Nephron (organoid): ENCODE results near the gene TAF5.

Source experiments
- H3K27ac Mint-ChIP-seq, 3 experiments: 2 replicates each; pipeline ENCODE4 v1.8.0; 2020; ENCODE audit warnings: mixed read lengths in 3 of 3, mild to moderate bottlenecking in 2 of 3, moderate library complexity in 1 of 3
- H3K27me3 Mint-ChIP-seq: 2 replicates; pipeline ENCODE4 v1.8.0; 2021; ENCODE audit warnings: low read depth, mild to moderate bottlenecking, moderate library complexity, mixed read lengths
- H3K36me3 Mint-ChIP-seq: 2 replicates; pipeline ENCODE4 v1.8.0; 2020; ENCODE audit warnings: low read depth, mixed read lengths
- H3K4me1 Mint-ChIP-seq: 2 replicates; pipeline ENCODE4 v1.8.0; 2020; ENCODE audit warnings: mixed read lengths
- H3K4me3 Mint-ChIP-seq, 3 experiments: 2 replicates each; pipeline ENCODE4 v1.8.0; 2020; ENCODE audit warnings: mild to moderate bottlenecking in 3 of 3, mixed read lengths in 3 of 3, moderate library complexity in 2 of 3
- H3K9me3 Mint-ChIP-seq: 2 replicates; pipeline ENCODE4 v1.8.0; 2020; ENCODE audit warnings: mixed read lengths
- TF ChIP-seq, protein P1 (sequence below), 3 experiments: fragments of 200-600 bp; sonication (generic); IDR thresholded peaks; one replicate each; pipeline ENCODE4 v1.5.0; 2021; ENCODE audit warnings: antibody characterized with exemption in 3 of 3; ENCODE audit not compliant: unreplicated experiment in 3 of 3

The TAF5 gene

DNA sequence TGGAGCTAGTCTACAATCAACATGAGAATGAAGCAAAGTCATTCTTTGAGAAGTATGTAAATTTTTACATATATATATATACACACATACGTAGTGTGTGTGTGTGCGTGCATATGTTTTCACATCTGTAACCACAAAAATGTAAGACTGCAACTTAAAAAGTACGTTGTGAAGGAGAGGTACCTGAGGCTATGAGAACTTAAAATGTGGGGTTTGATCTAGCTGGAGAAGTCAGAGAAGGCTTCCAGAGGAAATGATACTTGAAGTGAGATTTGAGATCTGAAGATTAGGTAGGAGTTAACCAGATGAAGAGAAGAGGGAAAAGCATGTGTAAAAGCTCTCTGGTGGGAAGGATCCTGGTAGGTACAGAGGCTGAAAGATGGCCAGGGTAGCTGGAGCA lies 5.8 kb downstream of the TAF5 start:
- H3K27me3 Mint-ChIP-seq: no peaks in the 10 kb centered on the region
- TF ChIP-seq, protein P1, sequence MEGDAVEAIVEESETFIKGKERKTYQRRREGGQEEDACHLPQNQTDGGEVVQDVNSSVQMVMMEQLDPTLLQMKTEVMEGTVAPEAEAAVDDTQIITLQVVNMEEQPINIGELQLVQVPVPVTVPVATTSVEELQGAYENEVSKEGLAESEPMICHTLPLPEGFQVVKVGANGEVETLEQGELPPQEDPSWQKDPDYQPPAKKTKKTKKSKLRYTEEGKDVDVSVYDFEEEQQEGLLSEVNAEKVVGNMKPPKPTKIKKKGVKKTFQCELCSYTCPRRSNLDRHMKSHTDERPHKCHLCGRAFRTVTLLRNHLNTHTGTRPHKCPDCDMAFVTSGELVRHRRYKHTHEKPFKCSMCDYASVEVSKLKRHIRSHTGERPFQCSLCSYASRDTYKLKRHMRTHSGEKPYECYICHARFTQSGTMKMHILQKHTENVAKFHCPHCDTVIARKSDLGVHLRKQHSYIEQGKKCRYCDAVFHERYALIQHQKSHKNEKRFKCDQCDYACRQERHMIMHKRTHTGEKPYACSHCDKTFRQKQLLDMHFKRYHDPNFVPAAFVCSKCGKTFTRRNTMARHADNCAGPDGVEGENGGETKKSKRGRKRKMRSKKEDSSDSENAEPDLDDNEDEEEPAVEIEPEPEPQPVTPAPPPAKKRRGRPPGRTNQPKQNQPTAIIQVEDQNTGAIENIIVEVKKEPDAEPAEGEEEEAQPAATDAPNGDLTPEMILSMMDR (IDR thresholded peaks at IDR 0.05; ENCODE audit: unreplicated experiment in 3 of 3): no peak
- H3K36me3 Mint-ChIP-seq: peaks cover 34% of the 10 kb centered on the region
- H3K4me1 Mint-ChIP-seq: peaks cover 8% of the 10 kb centered on the region
- no peaks in the 10 kb centered on the region for H3K9me3 Mint-ChIP-seq
- no peak overlapping the region for H3K27ac Mint-ChIP-seq
- no peak overlapping the region for H3K4me3 Mint-ChIP-seq

DNA sequence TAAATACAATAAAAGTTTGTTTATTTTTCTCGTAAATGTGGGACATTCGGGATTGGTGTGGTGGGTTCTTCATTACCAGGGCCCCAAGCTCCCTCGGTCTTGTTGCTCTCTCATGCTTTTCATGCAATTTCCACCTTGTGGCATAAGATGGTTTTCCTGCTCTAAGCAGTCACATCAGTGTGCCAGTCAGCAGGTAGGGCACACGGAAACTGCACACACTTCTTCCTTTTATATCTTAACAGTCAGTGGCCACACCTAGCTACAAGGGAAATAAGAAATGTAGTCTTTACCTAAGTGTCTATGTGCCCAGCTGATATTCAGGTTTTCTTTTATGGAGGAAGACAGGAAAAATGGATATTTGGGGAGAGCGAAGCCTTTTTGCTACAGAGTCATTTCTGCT lies 6.5 kb downstream of the TAF5 start:
- peaks cover 37% of the 10 kb centered on the region for H3K36me3 Mint-ChIP-seq
- H3K27me3 Mint-ChIP-seq: no peaks in the 10 kb centered on the region
- H3K4me3 Mint-ChIP-seq: no peak overlapping the region
- H3K4me1 Mint-ChIP-seq: peaks cover 5% of the 10 kb centered on the region
- H3K27ac Mint-ChIP-seq: no peak overlapping the region
- H3K9me3 Mint-ChIP-seq: no peaks in the 10 kb centered on the region
- TF ChIP-seq, protein P1 (IDR thresholded peaks at IDR 0.05; ENCODE audit: unreplicated experiment in 3 of 3): no peak

DNA sequence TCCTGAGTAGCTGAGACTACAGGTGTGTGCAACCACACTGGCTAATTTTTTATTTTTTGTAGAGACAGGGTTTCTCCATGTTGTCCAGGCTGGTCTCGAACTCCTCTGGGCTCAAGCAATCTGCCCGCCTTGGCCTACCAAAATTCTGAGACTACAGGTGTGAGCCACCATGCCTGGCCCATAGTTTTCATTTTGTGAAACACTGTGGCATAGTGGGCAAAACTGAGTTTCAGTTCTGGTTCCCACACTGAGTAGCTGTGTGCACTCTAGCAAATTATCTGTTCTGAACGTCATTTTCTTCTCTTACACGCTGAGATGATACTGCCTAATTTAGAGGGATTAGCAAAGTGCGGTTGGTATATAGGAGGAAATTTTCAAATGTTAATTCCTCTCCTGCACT lies 15.0 kb downstream of the TAF5 start:
- TF ChIP-seq, protein P1 (IDR thresholded peaks at IDR 0.05; ENCODE audit: unreplicated experiment in 3 of 3): no peak
- Mint-ChIP-seq H3K36me3 (peaks cover 45% of the 10 kb centered on the region), H3K9me3 (no peaks in the 10 kb centered on the region), H3K27ac (no peak overlapping the region), H3K27me3 (no peaks in the 10 kb centered on the region), H3K4me1 (no peaks in the 10 kb centered on the region), H3K4me3 (no peak overlapping the region)

DNA sequence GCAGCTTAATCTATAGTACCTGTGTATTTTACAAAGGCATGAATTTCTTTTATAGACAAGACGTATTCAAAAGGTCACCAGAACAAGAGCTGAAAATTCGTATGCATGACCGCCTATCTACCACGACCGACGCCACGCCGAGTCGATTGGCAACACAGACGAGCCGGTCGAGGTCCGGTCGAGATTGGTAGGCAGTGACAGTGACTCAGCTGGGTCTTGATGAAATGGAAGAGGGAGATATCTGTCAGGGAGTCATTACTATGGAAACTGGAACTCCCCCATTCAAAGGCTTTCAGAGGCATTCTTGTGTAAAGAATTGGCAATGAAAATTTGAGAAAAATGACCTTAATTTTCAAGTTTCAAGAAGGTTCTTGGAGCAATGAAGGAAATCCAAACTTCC lies 26.4 kb downstream of the TAF5 start:
- Mint-ChIP-seq H3K36me3 (peaks cover 38% of the 10 kb centered on the region), H3K9me3 (no peaks in the 10 kb centered on the region), H3K27ac (peak overlapping the region; percentile 31 to 55 (median 34)), H3K4me1 (peaks cover 52% of the 10 kb centered on the region), H3K27me3 (no peaks in the 10 kb centered on the region), H3K4me3 (peak overlapping the region; percentile 97 to 99 (median 99))
- TF ChIP-seq, protein P1 (IDR thresholded peaks at IDR 0.05; ENCODE audit: unreplicated experiment in 3 of 3): no peak

DNA sequence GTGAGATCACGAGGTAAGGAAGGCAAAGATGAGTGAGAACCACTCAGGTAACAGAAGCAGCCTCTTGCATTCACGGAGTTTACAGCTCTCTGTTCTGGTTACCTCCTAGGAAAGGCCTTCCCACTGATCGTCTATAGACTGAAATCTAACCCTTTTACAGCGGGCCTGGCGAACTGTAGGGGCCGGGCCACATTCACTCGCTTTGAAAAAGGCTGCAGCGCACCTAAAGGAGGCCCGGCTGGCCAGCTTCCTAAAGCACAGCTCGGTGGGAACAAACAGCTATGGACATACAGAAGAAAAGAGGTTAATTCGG lies 27.9 kb downstream of the TAF5 start:
- TF ChIP-seq, protein P1 (IDR thresholded peaks at IDR 0.05; ENCODE audit: unreplicated experiment in 3 of 3): no peak
- no peaks in the 10 kb centered on the region for H3K27me3 Mint-ChIP-seq
- H3K27ac Mint-ChIP-seq: peak overlapping the region; percentile 96 to 99 (median 98)
- no peaks in the 10 kb centered on the region for H3K9me3 Mint-ChIP-seq
- peaks cover 52% of the 10 kb centered on the region for H3K4me1 Mint-ChIP-seq
- H3K36me3 Mint-ChIP-seq: peaks cover 45% of the 10 kb centered on the region
- H3K4me3 Mint-ChIP-seq: peak overlapping the region; percentile 97 to 99 (median 99)

DNA sequence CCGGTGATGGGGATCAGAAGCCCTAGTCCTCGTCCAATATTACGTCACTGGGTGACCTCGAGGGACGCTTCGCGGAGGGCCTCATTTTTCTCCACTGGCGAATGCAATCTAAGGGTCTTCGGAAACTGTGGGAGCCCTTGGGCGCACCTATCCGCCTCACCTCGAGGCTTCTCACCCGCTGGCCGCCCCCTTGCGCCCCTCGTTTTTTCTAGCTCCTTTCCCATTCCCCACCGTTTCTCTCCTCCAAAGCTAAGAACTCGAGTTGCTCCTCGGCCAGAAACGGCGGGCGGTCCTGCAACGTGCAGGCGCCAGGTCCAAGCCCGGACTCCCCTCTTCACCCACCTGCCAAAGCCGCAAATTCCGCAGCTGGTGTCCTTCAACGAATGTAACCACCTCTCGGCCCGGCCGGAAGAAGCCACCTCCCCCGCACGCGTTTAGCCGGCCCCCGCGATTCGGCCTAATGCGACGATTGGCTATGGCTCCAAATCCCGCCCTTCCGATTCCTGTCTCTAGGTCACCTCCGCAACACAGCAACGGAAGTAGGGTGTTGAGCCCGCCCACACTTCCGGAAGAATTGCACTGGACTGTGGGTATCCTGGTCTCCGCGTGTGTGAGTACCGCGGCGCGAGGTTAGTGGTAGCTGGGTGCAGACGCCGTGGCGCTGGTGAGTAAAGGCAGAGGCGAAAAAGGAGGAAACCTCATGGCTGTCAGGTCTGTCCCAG lies 28.5 kb downstream of the TAF5 start, which contains the start of the genes ATP5MK and PDCD11:
TSS of gene ATP5MK (minus strand) at position 409 of the 722 bp plus-strand sequence. CDS start 4,018 bp downstream, outside the sequence.
TSS of gene PDCD11 (plus strand) at position 560 of the 722 bp plus-strand sequence. CDS start 1,801 bp downstream, outside the sequence.
- H3K27me3 Mint-ChIP-seq: no peaks in the 10 kb centered on the region
- peaks cover 45% of the 10 kb centered on the region for H3K36me3 Mint-ChIP-seq
- H3K27ac Mint-ChIP-seq: peak within 1 kb of the TSS; percentile 96 to 99 (median 98)
- TF ChIP-seq, protein P1 (IDR thresholded peaks at IDR 0.05; ENCODE audit: unreplicated experiment in 3 of 3): no peak
- peaks cover 52% of the 10 kb centered on the region for H3K4me1 Mint-ChIP-seq
- no peaks in the 10 kb centered on the region for H3K9me3 Mint-ChIP-seq
- H3K4me3 Mint-ChIP-seq: peak within 1 kb of the TSS; percentile 97 to 99 (median 99)
